GM12878 (cell line): ENCODE measurements around the gene BAZ2A. TPM values are rescaled to one million over a fixed set of nuclear protein-coding genes. Genes with fewer than 3 reads are reported as not detected.

Source experiments
- BMI1 ChIP-seq: fragments of 450-650 bp; IDR thresholded peaks from 2 replicates; pipeline ENCODE4 v1.6.1; 2016; ENCODE audit warnings: mild to moderate bottlenecking, moderate library complexity, borderline replicate concordance
- EED ChIP-seq: sonication (generic); IDR thresholded peaks from 2 replicates; pipeline ENCODE4 v1.6.1; 2016; ENCODE audit warnings: antibody characterized with exemption, low read depth
- HCFC1 ChIP-seq: fragments of 150-350 bp; IDR thresholded peaks from 2 replicates; pipeline ENCODE4 v1.6.1; 2014; ENCODE audit warnings: low read length
- JUND ChIP-seq: IDR thresholded peaks from 2 replicates; pipeline ENCODE4 v1.6.1; 2012; ENCODE audit warnings: low read depth, mild to moderate bottlenecking, low read length, improper control_type of control experiment, moderate library complexity
- RAD51 ChIP-seq: fragments of 450-650 bp; IDR thresholded peaks from 2 replicates; pipeline ENCODE4 v1.6.1; 2016; ENCODE audit warnings: moderate library complexity, mild to moderate bottlenecking, inconsistent platforms
- SMC3 ChIP-seq: IDR thresholded peaks from 2 replicates; pipeline ENCODE4 v1.6.1; 2011; ENCODE audit warnings: low read length, improper control_type of control experiment, borderline replicate concordance
- ZNF384 ChIP-seq: IDR thresholded peaks from 2 replicates; pipeline ENCODE4 v1.6.1; 2012; ENCODE audit warnings: low read depth, mild to moderate bottlenecking, low read length, improper control_type of control experiment, borderline replicate concordance
- polyA plus RNA-seq, 11 experiments: library from polyadenylated mRNA; depleted of rRNA in 4 of 11; unstranded in 6 of 11; stranded (reverse) in 5 of 11; fragments of >200 nt; fragmentation: Nextera tagmentation in 4 of 11; fragmentation: Illumina TruSeq in 1 of 11; extraction: Ambion mirVana in 4 of 11; extraction: Trizol in 1 of 11; gene quantifications; 1 replicate in 1 of 11; 2 replicates in 10 of 11; pipeline versions ENCODE4 v1.2.1 to v1.2.3, GENCODE V29; 2011 to 2016; ENCODE audit warnings: inconsistent platforms in 2 of 11, missing spikeins in 2 of 11, low read depth in 1 of 11
- total RNA-seq, 4 experiments: library from RNA; depleted of rRNA in 3 of 4; stranded (reverse); fragments of >200 nt in 3 of 4; fragmentation: Illumina TruSeq in 1 of 4; extraction: Trizol in 1 of 4; gene quantifications; 2 replicates each; pipeline versions ENCODE4 v1.2.1 to v1.2.3, GENCODE V29; 2013 to 2021
- TF ChIP-seq, protein P1 (sequence below): IDR thresholded peaks from 2 replicates; pipeline ENCODE4 v1.6.1; 2012; ENCODE audit warnings: low read depth, low read length, improper control_type of control experiment
- TF ChIP-seq, protein P2 (sequence below): IDR thresholded peaks from 2 replicates; pipeline ENCODE4 v1.6.1; 2012; ENCODE audit warnings: low read depth, low read length, improper control_type of control experiment
- TF ChIP-seq, protein P3 (sequence below): IDR thresholded peaks from 2 replicates; pipeline ENCODE4 v1.6.1; 2011; ENCODE audit warnings: mild to moderate bottlenecking, low read depth, low read length, moderate library complexity; ENCODE audit not compliant: insufficient replicate concordance
- TF ChIP-seq, protein P4 (sequence below): fragments of 450-650 bp; IDR thresholded peaks from 2 replicates; pipeline ENCODE4 v1.6.1; 2016; ENCODE audit warnings: mild to moderate bottlenecking

BAZ2A gene
- total and polyA plus RNA-seq, 10 of the 15 experiments (the other 5 are each of a cell fraction or from before 2014, with no cell fraction given): 4.8 to 90.2 (median 29.9) TPM

DNA sequence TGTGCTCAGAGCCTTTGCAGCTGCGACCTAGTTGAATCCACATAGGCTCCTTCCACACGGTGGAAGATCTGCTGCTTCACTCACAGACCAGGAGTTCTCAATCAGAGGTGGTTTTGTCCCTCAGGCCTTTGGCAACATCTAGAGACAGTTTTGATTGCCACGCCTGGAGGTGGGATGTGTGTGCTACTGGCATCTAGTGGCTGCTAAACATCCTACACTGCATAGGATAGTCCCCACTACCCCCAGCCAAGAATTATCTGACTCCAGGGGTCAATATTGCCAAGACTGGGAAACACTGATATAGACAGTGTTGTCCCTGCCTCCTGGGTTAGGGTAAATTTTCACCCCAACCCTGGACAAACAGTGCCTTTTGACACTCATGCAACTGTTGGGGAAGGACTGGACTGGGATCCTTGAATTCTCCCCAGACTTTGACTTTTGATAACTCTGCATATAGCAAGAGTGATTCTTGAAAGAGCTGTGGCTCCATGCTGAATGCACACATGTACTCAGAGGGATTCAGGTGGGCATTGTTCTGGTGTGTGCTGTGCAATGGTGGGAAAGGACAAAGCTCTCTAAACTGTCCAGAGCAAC lies 39.8 kb downstream of the BAZ2A start (continued):
- TF ChIP-seq JUND: no peak
- TF ChIP-seq, protein P1, sequence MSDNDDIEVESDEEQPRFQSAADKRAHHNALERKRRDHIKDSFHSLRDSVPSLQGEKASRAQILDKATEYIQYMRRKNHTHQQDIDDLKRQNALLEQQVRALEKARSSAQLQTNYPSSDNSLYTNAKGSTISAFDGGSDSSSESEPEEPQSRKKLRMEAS: no peak
- no peak for TF ChIP-seq ZNF384
- TF ChIP-seq, protein P2, sequence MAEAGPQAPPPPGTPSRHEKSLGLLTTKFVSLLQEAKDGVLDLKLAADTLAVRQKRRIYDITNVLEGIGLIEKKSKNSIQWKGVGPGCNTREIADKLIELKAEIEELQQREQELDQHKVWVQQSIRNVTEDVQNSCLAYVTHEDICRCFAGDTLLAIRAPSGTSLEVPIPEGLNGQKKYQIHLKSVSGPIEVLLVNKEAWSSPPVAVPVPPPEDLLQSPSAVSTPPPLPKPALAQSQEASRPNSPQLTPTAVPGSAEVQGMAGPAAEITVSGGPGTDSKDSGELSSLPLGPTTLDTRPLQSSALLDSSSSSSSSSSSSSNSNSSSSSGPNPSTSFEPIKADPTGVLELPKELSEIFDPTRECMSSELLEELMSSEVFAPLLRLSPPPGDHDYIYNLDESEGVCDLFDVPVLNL: no peak
- TF ChIP-seq, protein P3, sequence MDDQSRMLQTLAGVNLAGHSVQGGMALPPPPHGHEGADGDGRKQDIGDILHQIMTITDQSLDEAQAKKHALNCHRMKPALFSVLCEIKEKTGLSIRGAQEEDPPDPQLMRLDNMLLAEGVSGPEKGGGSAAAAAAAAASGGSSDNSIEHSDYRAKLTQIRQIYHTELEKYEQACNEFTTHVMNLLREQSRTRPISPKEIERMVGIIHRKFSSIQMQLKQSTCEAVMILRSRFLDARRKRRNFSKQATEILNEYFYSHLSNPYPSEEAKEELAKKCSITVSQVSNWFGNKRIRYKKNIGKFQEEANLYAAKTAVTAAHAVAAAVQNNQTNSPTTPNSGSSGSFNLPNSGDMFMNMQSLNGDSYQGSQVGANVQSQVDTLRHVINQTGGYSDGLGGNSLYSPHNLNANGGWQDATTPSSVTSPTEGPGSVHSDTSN: no peak
- TF ChIP-seq EED: no peak
- no peak for TF ChIP-seq HCFC1
- TF ChIP-seq RAD51: no peak
- peak; percentile 59; the same call in 1 of the 2 replicates for TF ChIP-seq SMC3
- no peak for TF ChIP-seq BMI1
- TF ChIP-seq, protein P4, sequence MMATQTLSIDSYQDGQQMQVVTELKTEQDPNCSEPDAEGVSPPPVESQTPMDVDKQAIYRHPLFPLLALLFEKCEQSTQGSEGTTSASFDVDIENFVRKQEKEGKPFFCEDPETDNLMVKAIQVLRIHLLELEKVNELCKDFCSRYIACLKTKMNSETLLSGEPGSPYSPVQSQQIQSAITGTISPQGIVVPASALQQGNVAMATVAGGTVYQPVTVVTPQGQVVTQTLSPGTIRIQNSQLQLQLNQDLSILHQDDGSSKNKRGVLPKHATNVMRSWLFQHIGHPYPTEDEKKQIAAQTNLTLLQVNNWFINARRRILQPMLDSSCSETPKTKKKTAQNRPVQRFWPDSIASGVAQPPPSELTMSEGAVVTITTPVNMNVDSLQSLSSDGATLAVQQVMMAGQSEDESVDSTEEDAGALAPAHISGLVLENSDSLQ: peak; percentile 78
- TF ChIP-seq, all 136 proteins: peak for 4
